Lower leg skin (tissue), 3 donors: Measurements from ENCODE around the gene IDH3G.

Source experiments
- CTCF ChIP-seq, 3 donors: fragments of 450-650 bp; IDR thresholded peaks; one replicate each; pipeline ENCODE4 v1.5.1; 2016; ENCODE audit warnings: antibody characterized with exemption in 3 of 3, mild to moderate bottlenecking in 3 of 3, moderate library complexity in 2 of 3
- POLR2A ChIP-seq, 2 donors: fragments of 450-650 bp; IDR thresholded peaks; one replicate each; pipeline ENCODE4 v1.6.1; 2016 to 2017; ENCODE audit warnings: antibody characterized with exemption in 2 of 2, mild to moderate bottlenecking in 1 of 2, moderate library complexity in 1 of 2

GRCh38 chrX:153791104-153791852 is 2.9 kb downstream of the IDH3G start:
- TF ChIP-seq CTCF (IDR thresholded peaks at IDR 0.05) = no peak
- TF ChIP-seq POLR2A (IDR thresholded peaks at IDR 0.05) = no peak
